GM23338 (cell line): ENCODE measurements around the gene C11orf98. TPM values are rescaled to one million over a fixed set of nuclear protein-coding genes. Genes with fewer than 3 reads are reported as not detected.

Experiments
- ATAC-seq: fragments of 200-7000 bp; cut with Tn5 transposase; 3 replicates; pipeline ENCODE4 v1.9.1; 2020
- DNase-seq: peaks from one replicate; pipeline ENCODE4 v3.0.0-alpha.2; 2015; ENCODE audit warnings: low spot score
- H2AFZ ChIP-seq: fragments of 200-600 bp; sonication (generic); 2 replicates; pipeline ENCODE4 v1.8.0; 2016; ENCODE audit warnings: antibody characterized with exemption, mild to moderate bottlenecking, moderate library complexity
- H3F3A ChIP-seq: fragments of 200-600 bp; sonication (generic); replicated peaks from 2 replicates; pipeline ENCODE4 v1.8.0; 2017; ENCODE audit warnings: antibody characterized with exemption, mixed run types, low read depth
- H3K27ac ChIP-seq: fragments of 200-600 bp; sonication (generic); 2 replicates; pipeline ENCODE4 v1.6.1; 2016; ENCODE audit warnings: low read depth
- H3K27me3 ChIP-seq: fragments of 200-600 bp; sonication (generic); 2 replicates; pipeline ENCODE4 v1.8.0; 2016; ENCODE audit warnings: mild to moderate bottlenecking, mixed run types, moderate library complexity; ENCODE audit not compliant: insufficient read depth
- H3K36me3 ChIP-seq: fragments of 200-600 bp; sonication (generic); 2 replicates; pipeline ENCODE4 v1.8.0; 2016; ENCODE audit warnings: mild to moderate bottlenecking; ENCODE audit not compliant: insufficient read depth
- H3K4me1 ChIP-seq: fragments of 200-600 bp; sonication (generic); 2 replicates; pipeline ENCODE4 v1.8.0; 2016; ENCODE audit warnings: mild to moderate bottlenecking, moderate library complexity; ENCODE audit not compliant: insufficient read depth
- H3K4me2 ChIP-seq: fragments of 200-600 bp; sonication (generic); 2 replicates; pipeline ENCODE4 v1.7.1; 2017; ENCODE audit warnings: mixed run types
- H3K4me3 ChIP-seq: fragments of 200-600 bp; sonication (generic); 2 replicates; pipeline ENCODE4 v1.6.1; 2016; ENCODE audit warnings: mixed run types
- H3K79me2 ChIP-seq: fragments of 200-600 bp; sonication (generic); replicated peaks from 2 replicates; pipeline ENCODE4 v1.8.0; 2017; ENCODE audit warnings: mild to moderate bottlenecking; ENCODE audit not compliant: insufficient read depth
- H3K9me2 ChIP-seq: fragments of 200-600 bp; sonication (generic); 2 replicates; pipeline ENCODE4 v1.8.0; 2017; ENCODE audit not compliant: insufficient read depth
- H4K20me1 ChIP-seq: fragments of 200-600 bp; sonication (generic); replicated peaks from 2 replicates; pipeline ENCODE4 v1.8.0; 2017; ENCODE audit warnings: mild to moderate bottlenecking; ENCODE audit not compliant: insufficient read depth
- H3K27ac Mint-ChIP-seq: 2 replicates; pipeline ENCODE4 v1.8.0; 2020; ENCODE audit warnings: inconsistent platforms, mild to moderate bottlenecking, moderate library complexity, mixed read lengths
- H3K27me3 Mint-ChIP-seq: 3 replicates; pipeline ENCODE4 v1.8.0; 2022; ENCODE audit warnings: low read depth, mild to moderate bottlenecking, moderate library complexity, mixed read lengths, inconsistent platforms; ENCODE audit not compliant: insufficient read depth, poor library complexity
- H3K36me3 Mint-ChIP-seq: 3 replicates; pipeline ENCODE4 v1.8.0; 2021; ENCODE audit warnings: low read depth, mild to moderate bottlenecking, inconsistent platforms, moderate library complexity, mixed read lengths
- H3K4me1 Mint-ChIP-seq: 3 replicates; pipeline ENCODE4 v1.8.0; 2020; ENCODE audit warnings: mild to moderate bottlenecking, inconsistent platforms, mixed read lengths
- H3K4me3 Mint-ChIP-seq: 3 replicates; pipeline ENCODE4 v1.8.0; 2021; ENCODE audit warnings: moderate library complexity, mild to moderate bottlenecking, inconsistent platforms, mixed read lengths
- H3K9me3 Mint-ChIP-seq: 3 replicates; pipeline ENCODE4 v1.8.0; 2020; ENCODE audit warnings: moderate library complexity, mild to moderate bottlenecking, inconsistent platforms, mixed read lengths
- CREB1 ChIP-seq: fragments of 250-450 bp; sonication (Bioruptor Pico); IDR thresholded peaks from 2 replicates; pipeline ENCODE4 v1.5.0; 2020; ENCODE audit warnings: low read depth, mild to moderate bottlenecking, moderate library complexity
- EZH2 ChIP-seq: fragments of 200-600 bp; sonication (generic); IDR thresholded peaks from one replicate; pipeline ENCODE4 v1.8.0; 2017; ENCODE audit warnings: antibody characterized with exemption, mild to moderate bottlenecking, low read depth; ENCODE audit not compliant: unreplicated experiment
- EZH2phosphoT487 ChIP-seq: fragments of 200-600 bp; sonication (generic); IDR thresholded peaks from one replicate; pipeline ENCODE4 v1.8.1; 2018; ENCODE audit warnings: antibody characterized with exemption; ENCODE audit not compliant: unreplicated experiment
- JUNB ChIP-seq: IDR thresholded peaks from one replicate; pipeline ENCODE4 v1.6.1; 2016; ENCODE audit warnings: antibody characterized with exemption; ENCODE audit not compliant: unreplicated experiment
- NANOG ChIP-seq: IDR thresholded peaks from 2 replicates; pipeline ENCODE4 v1.6.1; 2016; ENCODE audit warnings: antibody characterized with exemption, borderline replicate concordance
- POLR2AphosphoS5 ChIP-seq: IDR thresholded peaks from 2 replicates; pipeline ENCODE4 v1.6.1; 2016; ENCODE audit warnings: antibody characterized with exemption, low read depth
- STAT1 ChIP-seq: IDR thresholded peaks from one replicate; pipeline ENCODE4 v1.6.1; 2016; ENCODE audit warnings: antibody characterized with exemption; ENCODE audit not compliant: unreplicated experiment
- ZNF114 ChIP-seq: fragments of 250-450 bp; sonication (Bioruptor Pico); IDR thresholded peaks from 2 replicates; pipeline ENCODE4 v1.5.0; 2020; ENCODE audit warnings: mild to moderate bottlenecking, moderate library complexity
- ZNF331 ChIP-seq: fragments of 250-450 bp; sonication (Bioruptor Pico); IDR thresholded peaks from 2 replicates; pipeline ENCODE4 v1.5.0; 2020; ENCODE audit warnings: low read depth, mild to moderate bottlenecking, moderate library complexity
- polyA plus RNA-seq: library from polyadenylated mRNA; unstranded; fragments of >200 nt; fragmentation: Nextera tagmentation; extraction: Ambion mirVana; gene quantifications from 2 replicates; pipeline ENCODE4 v1.2.1, GENCODE V29; 2016
- total RNA-seq: library from RNA; depleted of rRNA; stranded (reverse); fragments of >200 nt; shearing (Covaris generic); gene quantifications from 2 replicates; pipeline ENCODE4 v1.2.3, GENCODE V29; 2014
- TF ChIP-seq, protein P1 (sequence below): fragments of 250-450 bp; sonication (Bioruptor Pico); IDR thresholded peaks from 2 replicates; pipeline ENCODE4 v1.5.0; 2020; ENCODE audit warnings: mild to moderate bottlenecking, moderate library complexity
- TF ChIP-seq, protein P2 (sequence below), 2 experiments: fragments of 200-600 bp in 1 of 2; sonication (generic) in 1 of 2; conservative IDR thresholded peaks; 2 replicates each; pipeline versions ENCODE4 v1.5.1 to v1.6.1; 2016 to 2017; ENCODE audit warnings: antibody characterized with exemption in 2 of 2, low read depth in 2 of 2, mild to moderate bottlenecking in 2 of 2, moderate library complexity in 1 of 2
- TF ChIP-seq, protein P3 (sequence below): IDR thresholded peaks from one replicate; pipeline ENCODE4 v1.6.1; 2018; ENCODE audit warnings: antibody characterized with exemption; ENCODE audit not compliant: unreplicated experiment
- TF ChIP-seq, protein P4 (sequence below): IDR thresholded peaks from 2 replicates; pipeline ENCODE4 v1.6.1; 2016; ENCODE audit warnings: antibody characterized with exemption

C11orf98 gene
- total and polyA plus RNA-seq, 2 experiments from 2014 or later: 132 to 479 TPM

DNA sequence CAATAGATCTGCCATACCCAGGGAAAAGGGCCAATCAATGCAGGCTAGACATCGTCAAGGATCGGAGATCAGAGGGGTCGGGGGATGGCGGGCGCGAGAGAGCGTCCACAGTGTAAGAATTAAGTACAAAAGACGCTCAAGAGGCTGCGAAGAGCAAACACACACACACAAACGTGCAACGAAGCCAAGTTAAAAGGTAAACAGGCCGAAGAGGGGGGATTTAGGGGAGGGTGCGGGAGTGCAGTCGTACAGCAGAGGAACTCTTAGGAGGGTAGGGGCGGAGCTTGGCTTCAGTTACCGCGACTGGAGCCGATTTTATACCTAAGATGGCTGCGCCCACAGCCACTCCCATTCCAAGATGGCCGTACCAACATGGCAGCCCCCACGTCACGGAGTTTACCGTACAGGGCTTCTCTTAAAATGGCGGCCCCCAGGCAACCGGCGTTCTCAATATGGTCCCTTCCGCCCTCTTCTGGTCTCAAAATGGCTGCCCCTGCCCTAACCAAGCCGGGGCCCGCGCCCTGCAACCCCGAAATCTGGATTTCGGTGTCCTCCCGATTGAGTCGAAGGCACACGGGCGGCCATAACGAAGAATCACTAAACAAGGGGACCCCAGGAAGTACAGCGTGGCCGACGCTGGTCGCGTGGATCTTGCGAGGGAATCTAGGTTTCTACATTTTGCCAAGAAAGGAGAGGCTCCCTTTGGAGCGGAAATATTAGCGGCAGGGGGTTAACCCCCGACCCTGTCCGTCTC, 44.4 kb upstream of the C11orf98 start:
- peak overlapping the region; percentile 93 for H2AFZ ChIP-seq
- peaks cover 31% of the 10 kb centered on the region for H3K36me3 ChIP-seq
- Mint-ChIP-seq H3K27ac (peak overlapping the region; percentile 99), H3K36me3 (peaks cover 51% of the 10 kb centered on the region), H3K4me1 (peaks cover 52% of the 10 kb centered on the region), H3K4me3 (peak overlapping the region; percentile 92), H3K9me3 (no peaks in the 10 kb centered on the region), H3K27me3 (peaks cover 27% of the 10 kb centered on the region)
- ATAC-seq: peak; percentile 54
- TF ChIP-seq POLR2AphosphoS5 (peak; percentile 66), EZH2phosphoT487 (no peak), NANOG (no peak), JUNB (no peak), STAT1 (no peak), ZNF331 (no peak), CREB1 (peak; percentile 83), ZNF114 (CRISPR knock-in tag) (peak; percentile 95), EZH2 (no peak)
- TF ChIP-seq, protein P1, sequence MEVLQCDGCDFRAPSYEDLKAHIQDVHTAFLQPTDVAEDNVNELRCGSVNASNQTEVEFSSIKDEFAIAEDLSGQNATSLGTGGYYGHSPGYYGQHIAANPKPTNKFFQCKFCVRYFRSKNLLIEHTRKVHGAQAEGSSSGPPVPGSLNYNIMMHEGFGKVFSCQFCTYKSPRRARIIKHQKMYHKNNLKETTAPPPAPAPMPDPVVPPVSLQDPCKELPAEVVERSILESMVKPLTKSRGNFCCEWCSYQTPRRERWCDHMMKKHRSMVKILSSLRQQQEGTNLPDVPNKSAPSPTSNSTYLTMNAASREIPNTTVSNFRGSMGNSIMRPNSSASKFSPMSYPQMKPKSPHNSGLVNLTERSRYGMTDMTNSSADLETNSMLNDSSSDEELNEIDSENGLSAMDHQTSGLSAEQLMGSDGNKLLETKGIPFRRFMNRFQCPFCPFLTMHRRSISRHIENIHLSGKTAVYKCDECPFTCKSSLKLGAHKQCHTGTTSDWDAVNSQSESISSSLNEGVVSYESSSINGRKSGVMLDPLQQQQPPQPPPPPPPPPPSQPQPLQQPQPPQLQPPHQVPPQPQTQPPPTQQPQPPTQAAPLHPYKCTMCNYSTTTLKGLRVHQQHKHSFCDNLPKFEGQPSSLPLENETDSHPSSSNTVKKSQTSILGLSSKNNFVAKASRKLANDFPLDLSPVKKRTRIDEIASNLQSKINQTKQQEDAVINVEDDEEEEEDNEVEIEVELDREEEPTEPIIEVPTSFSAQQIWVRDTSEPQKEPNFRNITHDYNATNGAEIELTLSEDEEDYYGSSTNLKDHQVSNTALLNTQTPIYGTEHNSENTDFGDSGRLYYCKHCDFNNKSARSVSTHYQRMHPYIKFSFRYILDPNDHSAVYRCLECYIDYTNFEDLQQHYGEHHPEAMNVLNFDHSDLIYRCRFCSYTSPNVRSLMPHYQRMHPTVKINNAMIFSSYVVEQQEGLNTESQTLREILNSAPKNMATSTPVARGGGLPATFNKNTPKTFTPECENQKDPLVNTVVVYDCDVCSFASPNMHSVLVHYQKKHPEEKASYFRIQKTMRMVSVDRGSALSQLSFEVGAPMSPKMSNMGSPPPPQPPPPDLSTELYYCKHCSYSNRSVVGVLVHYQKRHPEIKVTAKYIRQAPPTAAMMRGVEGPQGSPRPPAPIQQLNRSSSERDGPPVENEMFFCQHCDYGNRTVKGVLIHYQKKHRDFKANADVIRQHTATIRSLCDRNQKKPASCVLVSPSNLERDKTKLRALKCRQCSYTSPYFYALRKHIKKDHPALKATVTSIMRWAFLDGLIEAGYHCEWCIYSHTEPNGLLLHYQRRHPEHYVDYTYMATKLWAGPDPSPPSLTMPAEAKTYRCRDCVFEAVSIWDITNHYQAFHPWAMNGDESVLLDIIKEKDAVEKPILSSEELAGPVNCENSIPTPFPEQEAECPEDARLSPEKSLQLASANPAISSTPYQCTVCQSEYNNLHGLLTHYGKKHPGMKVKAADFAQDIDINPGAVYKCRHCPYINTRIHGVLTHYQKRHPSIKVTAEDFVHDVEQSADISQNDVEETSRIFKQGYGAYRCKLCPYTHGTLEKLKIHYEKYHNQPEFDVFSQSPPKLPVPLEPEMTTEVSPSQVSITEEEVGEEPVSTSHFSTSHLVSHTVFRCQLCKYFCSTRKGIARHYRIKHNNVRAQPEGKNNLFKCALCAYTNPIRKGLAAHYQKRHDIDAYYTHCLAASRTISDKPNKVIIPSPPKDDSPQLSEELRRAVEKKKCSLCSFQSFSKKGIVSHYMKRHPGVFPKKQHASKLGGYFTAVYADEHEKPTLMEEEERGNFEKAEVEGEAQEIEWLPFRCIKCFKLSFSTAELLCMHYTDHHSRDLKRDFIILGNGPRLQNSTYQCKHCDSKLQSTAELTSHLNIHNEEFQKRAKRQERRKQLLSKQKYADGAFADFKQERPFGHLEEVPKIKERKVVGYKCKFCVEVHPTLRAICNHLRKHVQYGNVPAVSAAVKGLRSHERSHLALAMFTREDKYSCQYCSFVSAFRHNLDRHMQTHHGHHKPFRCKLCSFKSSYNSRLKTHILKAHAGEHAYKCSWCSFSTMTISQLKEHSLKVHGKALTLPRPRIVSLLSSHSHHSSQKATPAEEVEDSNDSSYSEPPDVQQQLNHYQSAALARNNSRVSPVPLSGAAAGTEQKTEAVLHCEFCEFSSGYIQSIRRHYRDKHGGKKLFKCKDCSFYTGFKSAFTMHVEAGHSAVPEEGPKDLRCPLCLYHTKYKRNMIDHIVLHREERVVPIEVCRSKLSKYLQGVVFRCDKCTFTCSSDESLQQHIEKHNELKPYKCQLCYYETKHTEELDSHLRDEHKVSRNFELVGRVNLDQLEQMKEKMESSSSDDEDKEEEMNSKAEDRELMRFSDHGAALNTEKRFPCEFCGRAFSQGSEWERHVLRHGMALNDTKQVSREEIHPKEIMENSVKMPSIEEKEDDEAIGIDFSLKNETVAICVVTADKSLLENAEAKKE (CRISPR knock-in tag): no peak
- TF ChIP-seq, protein P2, sequence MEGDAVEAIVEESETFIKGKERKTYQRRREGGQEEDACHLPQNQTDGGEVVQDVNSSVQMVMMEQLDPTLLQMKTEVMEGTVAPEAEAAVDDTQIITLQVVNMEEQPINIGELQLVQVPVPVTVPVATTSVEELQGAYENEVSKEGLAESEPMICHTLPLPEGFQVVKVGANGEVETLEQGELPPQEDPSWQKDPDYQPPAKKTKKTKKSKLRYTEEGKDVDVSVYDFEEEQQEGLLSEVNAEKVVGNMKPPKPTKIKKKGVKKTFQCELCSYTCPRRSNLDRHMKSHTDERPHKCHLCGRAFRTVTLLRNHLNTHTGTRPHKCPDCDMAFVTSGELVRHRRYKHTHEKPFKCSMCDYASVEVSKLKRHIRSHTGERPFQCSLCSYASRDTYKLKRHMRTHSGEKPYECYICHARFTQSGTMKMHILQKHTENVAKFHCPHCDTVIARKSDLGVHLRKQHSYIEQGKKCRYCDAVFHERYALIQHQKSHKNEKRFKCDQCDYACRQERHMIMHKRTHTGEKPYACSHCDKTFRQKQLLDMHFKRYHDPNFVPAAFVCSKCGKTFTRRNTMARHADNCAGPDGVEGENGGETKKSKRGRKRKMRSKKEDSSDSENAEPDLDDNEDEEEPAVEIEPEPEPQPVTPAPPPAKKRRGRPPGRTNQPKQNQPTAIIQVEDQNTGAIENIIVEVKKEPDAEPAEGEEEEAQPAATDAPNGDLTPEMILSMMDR (conservative IDR thresholded peaks at IDR 0.05; ENCODE audit: low read depth in 2 of 2): no peak
- TF ChIP-seq, protein P3, sequence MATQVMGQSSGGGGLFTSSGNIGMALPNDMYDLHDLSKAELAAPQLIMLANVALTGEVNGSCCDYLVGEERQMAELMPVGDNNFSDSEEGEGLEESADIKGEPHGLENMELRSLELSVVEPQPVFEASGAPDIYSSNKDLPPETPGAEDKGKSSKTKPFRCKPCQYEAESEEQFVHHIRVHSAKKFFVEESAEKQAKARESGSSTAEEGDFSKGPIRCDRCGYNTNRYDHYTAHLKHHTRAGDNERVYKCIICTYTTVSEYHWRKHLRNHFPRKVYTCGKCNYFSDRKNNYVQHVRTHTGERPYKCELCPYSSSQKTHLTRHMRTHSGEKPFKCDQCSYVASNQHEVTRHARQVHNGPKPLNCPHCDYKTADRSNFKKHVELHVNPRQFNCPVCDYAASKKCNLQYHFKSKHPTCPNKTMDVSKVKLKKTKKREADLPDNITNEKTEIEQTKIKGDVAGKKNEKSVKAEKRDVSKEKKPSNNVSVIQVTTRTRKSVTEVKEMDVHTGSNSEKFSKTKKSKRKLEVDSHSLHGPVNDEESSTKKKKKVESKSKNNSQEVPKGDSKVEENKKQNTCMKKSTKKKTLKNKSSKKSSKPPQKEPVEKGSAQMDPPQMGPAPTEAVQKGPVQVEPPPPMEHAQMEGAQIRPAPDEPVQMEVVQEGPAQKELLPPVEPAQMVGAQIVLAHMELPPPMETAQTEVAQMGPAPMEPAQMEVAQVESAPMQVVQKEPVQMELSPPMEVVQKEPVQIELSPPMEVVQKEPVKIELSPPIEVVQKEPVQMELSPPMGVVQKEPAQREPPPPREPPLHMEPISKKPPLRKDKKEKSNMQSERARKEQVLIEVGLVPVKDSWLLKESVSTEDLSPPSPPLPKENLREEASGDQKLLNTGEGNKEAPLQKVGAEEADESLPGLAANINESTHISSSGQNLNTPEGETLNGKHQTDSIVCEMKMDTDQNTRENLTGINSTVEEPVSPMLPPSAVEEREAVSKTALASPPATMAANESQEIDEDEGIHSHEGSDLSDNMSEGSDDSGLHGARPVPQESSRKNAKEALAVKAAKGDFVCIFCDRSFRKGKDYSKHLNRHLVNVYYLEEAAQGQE: peak; percentile 18
- TF ChIP-seq, protein P4, sequence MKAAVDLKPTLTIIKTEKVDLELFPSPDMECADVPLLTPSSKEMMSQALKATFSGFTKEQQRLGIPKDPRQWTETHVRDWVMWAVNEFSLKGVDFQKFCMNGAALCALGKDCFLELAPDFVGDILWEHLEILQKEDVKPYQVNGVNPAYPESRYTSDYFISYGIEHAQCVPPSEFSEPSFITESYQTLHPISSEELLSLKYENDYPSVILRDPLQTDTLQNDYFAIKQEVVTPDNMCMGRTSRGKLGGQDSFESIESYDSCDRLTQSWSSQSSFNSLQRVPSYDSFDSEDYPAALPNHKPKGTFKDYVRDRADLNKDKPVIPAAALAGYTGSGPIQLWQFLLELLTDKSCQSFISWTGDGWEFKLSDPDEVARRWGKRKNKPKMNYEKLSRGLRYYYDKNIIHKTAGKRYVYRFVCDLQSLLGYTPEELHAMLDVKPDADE: peak; percentile 89
- H3K79me2 ChIP-seq: peaks cover 8% of the 10 kb centered on the region
- H3K9me2 ChIP-seq: no peaks in the 10 kb centered on the region
- H3K4me2 ChIP-seq: peak overlapping the region; percentile 95
- peaks cover 31% of the 10 kb centered on the region for H3K4me1 ChIP-seq
- H3K27me3 ChIP-seq: no peaks in the 10 kb centered on the region
- no peaks in the 10 kb centered on the region; the same call in none of the 2 replicates for H4K20me1 ChIP-seq
- H3K4me3 ChIP-seq: peak overlapping the region; percentile 82
- peak; percentile 100 for DNase-seq
- H3F3A ChIP-seq: peaks cover 67% of the 10 kb centered on the region
- peak overlapping the region; percentile 100 for H3K27ac ChIP-seq
